Suprapubic skin (tissue), 4 donors: ENCODE results near the gene EEFSEC. TPM values are rescaled to one million over a fixed set of nuclear protein-coding genes. Genes with fewer than 3 reads are reported as not detected.

Source experiments
- DNase-seq, 2 donors: peaks; one replicate each; pipeline ENCODE4 v3.0.0-alpha.2; 2019; ENCODE audit warnings: low spot score in 2 of 2
- H3K27ac ChIP-seq: fragments of 200-600 bp; sonication (generic); one replicate; pipeline ENCODE4 v1.5.1; 2019
- H3K27me3 ChIP-seq: fragments of 200-600 bp; sonication (generic); one replicate; pipeline ENCODE4 v1.5.1; 2019
- H3K36me3 ChIP-seq: fragments of 200-600 bp; sonication (generic); one replicate; pipeline ENCODE4 v1.5.1; 2019
- H3K4me1 ChIP-seq: fragments of 200-600 bp; sonication (generic); one replicate; pipeline ENCODE4 v1.5.1; 2019
- H3K4me3 ChIP-seq: fragments of 200-600 bp; sonication (generic); one replicate; pipeline ENCODE4 v1.5.1; 2019; ENCODE audit warnings: mild to moderate bottlenecking
- H3K9me3 ChIP-seq: fragments of 200-600 bp; sonication (generic); one replicate; pipeline ENCODE4 v1.5.1; 2019
- CTCF ChIP-seq, 2 donors: fragments of 200-600 bp in 1 of 2; fragments of 450-650 bp in 1 of 2; sonication (generic) in 1 of 2; IDR thresholded peaks; one replicate each; pipeline ENCODE4 v1.5.1; 2016 to 2019; ENCODE audit warnings: antibody characterized with exemption in 2 of 2, mild to moderate bottlenecking in 1 of 2, moderate library complexity in 1 of 2
- EP300 ChIP-seq: sonication (generic); formaldehyde crosslinking; IDR thresholded peaks from one replicate; pipeline ENCODE4 v1.6.1; 2017; ENCODE audit warnings: antibody characterized with exemption
- POLR2A ChIP-seq, 2 donors: fragments of 450-650 bp; IDR thresholded peaks; one replicate each; pipeline ENCODE4 v1.6.1; 2017; ENCODE audit warnings: antibody characterized with exemption in 2 of 2, mild to moderate bottlenecking in 2 of 2, moderate library complexity in 2 of 2
- POLR2AphosphoS5 ChIP-seq, 3 donors: sonication (generic); formaldehyde crosslinking; IDR thresholded peaks; one replicate each; pipeline ENCODE4 v1.6.1; 2017; ENCODE audit warnings: antibody characterized with exemption in 3 of 3
- WGBS: methylation state at CpG from one replicate; pipeline ENCODE4 v1.1.5; 2018; 5-methylcytosine and 5-hydroxymethylcytosine counted together
- total RNA-seq, 4 donors: library from RNA; depleted of rRNA; stranded (reverse); fragments of >200 nt; gene quantifications; one replicate each; pipeline ENCODE4 v1.1.0, GENCODE V29; 2016

Gene EEFSEC
- total RNA-seq, 4 donors from 2014 or later: 14.3 to 19.4 (median 16.7) TPM

- peaks cover 18% of the 10 kb centered on the region for H3K36me3 ChIP-seq
- H3K4me3 ChIP-seq: no peak overlapping the region
- H3K27me3 ChIP-seq: no peaks in the 10 kb centered on the region
- no peak overlapping the region for H3K27ac ChIP-seq
- DNase-seq: no peak
- H3K4me1 ChIP-seq: peaks cover 32% of the 10 kb centered on the region
- 85% methylated on average over 7 of the region's 7 CpGs for WGBS
- no peak for TF ChIP-seq POLR2A (IDR thresholded peaks at IDR 0.05)
- TF ChIP-seq EP300: no peak
- TF ChIP-seq CTCF (IDR thresholded peaks at IDR 0.05): no peak
- no peak for TF ChIP-seq POLR2AphosphoS5 (IDR thresholded peaks at IDR 0.05)
- no peaks in the 10 kb centered on the region for H3K9me3 ChIP-seq
Observed at GRCh38 chr3:128339491-128340012, 186.3 kb downstream of the EEFSEC start.

GRCh38 chr3:128340198-128340903, 187.1 kb downstream of the EEFSEC start:
- H3K27me3 ChIP-seq: no peaks in the 10 kb centered on the region
- H3K36me3 ChIP-seq: peaks cover 18% of the 10 kb centered on the region
- peaks cover 24% of the 10 kb centered on the region for H3K4me1 ChIP-seq
- no peak overlapping the region for H3K4me3 ChIP-seq
- TF ChIP-seq CTCF (IDR thresholded peaks at IDR 0.05) (no peak), POLR2A (IDR thresholded peaks at IDR 0.05) (no peak), EP300 (no peak), POLR2AphosphoS5 (IDR thresholded peaks at IDR 0.05) (no peak)
- no peak overlapping the region for H3K27ac ChIP-seq
- WGBS: 93% methylated on average over 2 of the region's 2 CpGs
- no peaks in the 10 kb centered on the region for H3K9me3 ChIP-seq
- no peak for DNase-seq

DNA sequence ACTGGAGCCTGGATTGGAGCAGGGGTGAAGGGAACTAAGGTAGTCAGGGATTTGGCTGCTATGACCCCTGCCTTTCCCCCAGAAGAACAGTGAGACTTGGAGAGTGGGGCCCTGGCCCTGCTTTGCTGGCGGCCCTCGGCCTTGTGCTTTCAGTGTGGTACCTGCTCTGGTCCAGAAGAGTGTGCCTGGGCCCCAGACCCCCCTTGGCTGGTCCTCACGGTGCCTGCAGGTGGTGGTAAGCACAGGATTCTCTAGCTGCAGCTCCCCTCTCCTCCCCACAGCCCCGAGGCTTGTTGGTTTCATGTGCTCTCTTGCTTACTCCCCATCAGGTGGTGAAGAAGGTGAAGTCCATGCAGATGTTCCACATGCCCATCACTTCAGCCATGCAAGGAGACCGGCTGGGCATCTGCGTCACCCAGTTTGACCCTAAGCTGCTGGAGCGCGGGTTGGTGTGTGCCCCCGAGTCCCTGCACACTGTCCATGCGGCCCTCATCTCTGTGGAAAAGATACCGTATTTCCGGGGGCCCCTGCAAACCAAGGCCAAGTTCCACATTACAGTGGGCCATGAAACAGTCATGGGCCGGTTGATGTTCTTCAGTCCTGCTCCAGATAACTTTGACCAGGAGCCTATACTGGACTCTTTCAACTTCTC, 187.7 kb downstream of the EEFSEC start:
- Histone ChIP-seq H3K27ac (no peak overlapping the region), H3K9me3 (no peaks in the 10 kb centered on the region), H3K4me3 (no peak overlapping the region), H3K36me3 (peaks cover 18% of the 10 kb centered on the region), H3K4me1 (peaks cover 17% of the 10 kb centered on the region), H3K27me3 (no peaks in the 10 kb centered on the region)
- TF ChIP-seq CTCF (IDR thresholded peaks at IDR 0.05) (no peak), POLR2AphosphoS5 (IDR thresholded peaks at IDR 0.05) (no peak), EP300 (no peak), POLR2A (IDR thresholded peaks at IDR 0.05) (no peak)
- 94% methylated on average over 3 of the region's 13 CpGs for WGBS
- DNase-seq: no peak

DNA sequence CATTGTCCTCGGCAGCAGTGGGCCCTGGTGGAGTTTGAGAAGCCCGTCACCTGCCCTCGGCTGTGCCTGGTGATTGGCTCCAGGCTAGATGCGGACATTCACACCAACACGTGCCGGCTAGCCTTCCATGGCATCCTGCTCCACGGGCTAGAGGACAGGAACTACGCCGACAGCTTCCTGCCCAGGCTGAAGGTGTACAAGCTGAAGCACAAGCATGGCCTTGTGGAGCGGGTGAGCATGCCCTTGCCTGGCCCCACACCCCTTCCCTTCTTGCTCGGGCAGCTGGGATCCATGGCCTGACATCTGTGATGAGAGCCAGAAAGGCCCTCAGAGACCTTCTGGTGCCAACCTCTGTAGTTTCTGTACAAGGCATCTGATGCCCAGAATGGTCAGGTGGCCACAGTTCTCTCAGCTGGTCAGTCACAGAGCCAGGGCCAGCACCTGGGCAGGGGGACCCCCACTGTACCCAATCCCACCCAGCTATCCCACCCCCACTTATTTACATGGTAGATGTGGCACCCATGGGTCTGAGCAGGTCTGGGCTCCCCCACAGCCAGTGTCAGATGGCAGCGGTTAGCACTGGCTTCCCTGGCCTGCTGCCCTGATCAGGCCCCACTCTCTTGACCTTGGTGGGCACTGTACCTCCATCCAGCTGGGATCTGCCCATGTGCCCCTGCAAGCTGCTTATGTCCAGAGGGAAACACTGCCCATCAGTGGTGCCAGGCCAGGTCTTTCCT, 188.5 kb downstream of the EEFSEC start:
- 100% methylated on average over 3 of the region's 12 CpGs for WGBS
- peaks cover 9% of the 10 kb centered on the region for H3K4me1 ChIP-seq
- no peak overlapping the region for H3K27ac ChIP-seq
- no peaks in the 10 kb centered on the region for H3K9me3 ChIP-seq
- H3K36me3 ChIP-seq: peaks cover 18% of the 10 kb centered on the region
- no peak overlapping the region for H3K4me3 ChIP-seq
- no peaks in the 10 kb centered on the region for H3K27me3 ChIP-seq
- no peak for DNase-seq
- TF ChIP-seq POLR2A (IDR thresholded peaks at IDR 0.05) (no peak), CTCF (IDR thresholded peaks at IDR 0.05) (no peak), EP300 (no peak), POLR2AphosphoS5 (IDR thresholded peaks at IDR 0.05) (no peak)
